ENCODE results near the gene MRFAP1.
"Not testable (repeated sequence)": the region's sequence is repeated elsewhere in the genome, so short reads cannot be mapped to it uniquely, and the experiment has no call there.

The MRFAP1 gene

DNA sequence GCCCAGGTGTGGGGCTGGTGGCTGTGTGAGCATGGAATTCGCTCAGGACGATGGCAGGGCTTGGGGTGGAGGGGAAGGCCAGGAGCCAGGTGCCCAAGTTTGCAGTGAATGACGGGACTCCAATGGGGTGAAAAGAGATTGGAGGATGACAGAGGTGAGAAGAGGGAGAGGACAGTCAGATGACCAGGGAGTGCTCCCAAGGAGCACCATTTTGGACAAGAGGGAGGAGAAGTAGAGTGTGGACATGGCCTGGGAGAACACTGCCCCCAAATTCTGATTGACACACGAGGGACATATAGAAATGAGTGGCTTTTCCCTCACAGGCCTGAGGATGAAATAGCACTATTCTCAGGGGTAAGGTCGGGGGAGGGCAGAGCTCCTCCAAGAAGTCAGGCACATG is 6.7 kb downstream of the MRFAP1 start:
- Histone ChIP-seq H3K9ac (no peak overlapping the region), H4K20me1 (peaks cover 13 to 21% (median 15%) of the 10 kb centered on the region in 11 experiments; a peak in 21 of 22 replicates), H3K27ac (no peak overlapping the region), H3K27me3 (no peaks in the 10 kb centered on the region), H3K4me1 (peaks cover 24 to 34% (median 28%) of the 10 kb centered on the region in 10 experiments), H3K4me2 (peak overlapping the region in 8 of 11 experiments; percentile 8 to 62 (median 50); a peak in 15 of 22 replicates), H3K9me3 (replicated peaks in 1 of 11) (peaks cover 0 to 24% (median 11%) of the 10 kb centered on the region in 11 experiments; a peak in 18 of 22 replicates), H3K36me3 (peaks cover 13 to 27% (median 20%) of the 10 kb centered on the region in 11 experiments), H3K4me3 (no peak overlapping the region)
- no peak for TF ChIP-seq Cebpa-rat (IDR thresholded peaks at IDR 0.05)

DNA sequence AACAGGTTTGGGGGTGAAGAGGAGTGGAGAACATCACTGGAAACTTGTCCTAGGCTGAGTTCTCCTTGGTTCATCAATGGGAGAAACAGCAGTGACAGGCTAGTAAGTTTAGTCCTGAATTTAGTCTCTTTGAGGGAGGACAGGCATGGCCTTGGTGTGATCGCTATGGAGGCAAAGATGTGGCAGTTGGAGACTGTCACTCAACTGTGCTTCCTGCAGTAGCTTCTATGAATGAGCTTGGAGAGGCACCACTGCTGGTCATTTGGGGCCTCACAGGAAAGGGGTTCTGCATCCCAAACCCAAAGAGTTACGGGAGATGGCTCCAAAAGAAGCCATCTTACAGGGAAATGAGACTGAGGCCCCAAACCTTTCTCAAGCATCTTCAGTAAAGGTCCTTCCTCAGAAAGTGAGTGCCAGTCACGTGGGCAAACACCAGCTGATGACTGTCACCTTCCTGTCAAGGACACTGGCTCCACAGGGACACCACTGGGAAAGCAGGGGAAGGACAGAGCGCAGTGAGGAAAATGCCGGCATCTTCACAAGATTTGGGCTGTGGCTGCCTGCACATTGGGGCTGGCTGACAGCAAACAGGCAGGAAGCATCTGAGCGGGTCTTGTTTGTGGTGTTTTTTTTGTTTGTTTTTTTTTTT is 7.2 kb downstream of the MRFAP1 start:
- H3K36me3 ChIP-seq, result peaks cover 8 to 21% (median 14%) of the 10 kb centered on the region in 11 experiments
- peaks cover 0 to 24% (median 11%) of the 10 kb centered on the region in 11 experiments; a peak in 18 of 22 replicates for H3K9me3 ChIP-seq (replicated peaks in 1 of 11)
- no peak overlapping the region for H3K9ac ChIP-seq
- peaks cover 19 to 28% (median 22%) of the 10 kb centered on the region in 10 experiments for H3K4me1 ChIP-seq
- H3K4me3 ChIP-seq, result no peak overlapping the region
- H3K4me2 ChIP-seq, result peak overlapping the region in 8 of 11 experiments; percentile 8 to 62 (median 50); a peak in 17 of 22 replicates
- peaks cover 8 to 16% (median 10%) of the 10 kb centered on the region in 11 experiments; a peak in 19 of 22 replicates for H4K20me1 ChIP-seq
- no peak overlapping the region for H3K27ac ChIP-seq
- TF ChIP-seq Cebpa-rat (IDR thresholded peaks at IDR 0.05), result no peak
- no peaks in the 10 kb centered on the region for H3K27me3 ChIP-seq

DNA sequence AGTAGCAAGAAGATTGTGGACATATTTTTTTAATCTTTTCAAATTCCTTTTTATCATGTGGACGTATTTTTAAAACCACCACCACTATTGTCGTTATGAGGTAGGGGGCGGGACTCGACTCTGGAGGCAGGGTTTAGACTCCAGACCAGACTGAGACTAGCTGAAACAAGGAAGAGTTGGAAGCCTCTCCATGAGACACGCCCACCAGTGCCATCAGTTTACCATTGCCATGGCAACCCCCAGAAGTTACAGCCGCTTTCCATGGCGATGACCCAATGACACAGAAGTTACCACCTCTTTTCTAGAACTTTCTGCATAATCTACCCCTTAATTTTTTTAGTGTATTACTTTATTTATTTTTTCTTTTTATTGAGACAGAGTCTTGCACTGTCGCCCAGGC is 8.7 kb downstream of the MRFAP1 start:
- Histone ChIP-seq H3K27ac (no peak overlapping the region), H3K9ac (no peak overlapping the region)

DNA sequence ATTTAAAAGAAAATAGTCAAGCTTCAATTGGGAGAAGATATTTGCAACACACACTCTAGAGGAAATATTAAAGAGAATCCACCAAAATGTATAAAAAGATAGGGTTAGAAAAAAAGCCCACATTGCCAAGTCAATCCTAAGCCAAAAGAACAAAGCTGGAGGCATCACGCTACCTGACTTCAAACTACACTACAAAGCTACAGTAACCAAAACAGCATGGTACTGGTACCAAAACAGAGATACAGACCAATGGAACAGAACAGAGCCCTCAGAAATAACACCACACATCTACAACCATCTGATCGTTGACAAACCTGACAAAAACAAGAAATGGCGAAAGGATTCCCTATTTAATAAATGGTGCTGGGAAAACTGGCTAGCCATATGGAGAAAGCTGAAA is 13.7 kb downstream of the MRFAP1 start:
- peaks cover 0 to 15% (median 0%) of the 10 kb centered on the region in 11 experiments; a peak in 4 of 22 replicates for H4K20me1 ChIP-seq
- H3K9me3 ChIP-seq (replicated peaks in 1 of 11), result peaks cover 0 to 22% (median 11%) of the 10 kb centered on the region in 11 experiments; a peak in 14 of 22 replicates
- H3K4me2 ChIP-seq, H3K4me1 ChIP-seq, H3K9ac ChIP-seq, H3K36me3 ChIP-seq, H3K4me3 ChIP-seq, H3K27ac ChIP-seq: not testable (repeated sequence)
- H3K27me3 ChIP-seq, result peaks cover 17 to 28% (median 26%) of the 10 kb centered on the region in 11 experiments

More for the DNA sequence above, 8.7 kb downstream of the MRFAP1 start:
- 0 out of 22 replicates have a peak, but pooled peaks cover 0 to under 1% (median 0%) of the 10 kb centered on the region in 11 experiments for H4K20me1 ChIP-seq
- no peak overlapping the region for H3K4me2 ChIP-seq
- H3K4me1 ChIP-seq, result peaks cover 6 to 16% (median 12%) of the 10 kb centered on the region in 10 experiments
- no peaks in the 10 kb centered on the region for H3K27me3 ChIP-seq
- H3K36me3 ChIP-seq, result peaks cover 0 to 8% (median 0%) of the 10 kb centered on the region in 11 experiments; a peak in 2 of 22 replicates
- peaks cover 0 to 24% (median 11%) of the 10 kb centered on the region in 11 experiments; a peak in 18 of 22 replicates for H3K9me3 ChIP-seq (replicated peaks in 1 of 11)
- H3K4me3 ChIP-seq, result no peak overlapping the region
- TF ChIP-seq Cebpa-rat (IDR thresholded peaks at IDR 0.05), result no peak

DNA sequence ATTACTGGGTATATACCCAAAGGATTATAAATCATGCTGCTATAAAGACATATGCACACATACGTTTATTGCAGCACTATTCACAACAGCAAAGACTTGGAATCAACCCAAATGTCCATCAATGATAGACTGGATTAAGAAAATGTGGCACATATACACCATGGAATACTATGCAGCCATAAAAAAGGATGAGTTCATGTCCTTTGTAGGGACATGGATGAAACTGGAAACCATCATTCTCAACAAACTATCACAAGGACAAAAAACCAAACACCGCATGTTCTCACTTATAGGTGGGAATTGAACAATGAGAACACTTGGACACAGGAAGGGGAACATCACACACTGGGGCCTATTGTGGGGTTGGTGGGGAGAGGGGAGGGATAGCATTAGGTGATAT is 14.8 kb downstream of the MRFAP1 start:
- not testable (repeated sequence) for H3K9ac ChIP-seq, H3K4me2 ChIP-seq, H3K36me3 ChIP-seq, H3K4me3 ChIP-seq, H3K27ac ChIP-seq
- H3K9me3 ChIP-seq (replicated peaks in 1 of 11), result peaks cover 0 to 14% (median 3%) of the 10 kb centered on the region in 11 experiments; a peak in 11 of 22 replicates
- H4K20me1 ChIP-seq, result peaks cover 0 to 15% (median 0%) of the 10 kb centered on the region in 11 experiments; a peak in 4 of 22 replicates
- H3K27me3 ChIP-seq, result peaks cover 28 to 39% (median 37%) of the 10 kb centered on the region in 11 experiments
- H3K4me1 ChIP-seq, result peaks cover 8 to 18% (median 11%) of the 10 kb centered on the region in 10 experiments; a peak in 17 of 20 replicates

DNA sequence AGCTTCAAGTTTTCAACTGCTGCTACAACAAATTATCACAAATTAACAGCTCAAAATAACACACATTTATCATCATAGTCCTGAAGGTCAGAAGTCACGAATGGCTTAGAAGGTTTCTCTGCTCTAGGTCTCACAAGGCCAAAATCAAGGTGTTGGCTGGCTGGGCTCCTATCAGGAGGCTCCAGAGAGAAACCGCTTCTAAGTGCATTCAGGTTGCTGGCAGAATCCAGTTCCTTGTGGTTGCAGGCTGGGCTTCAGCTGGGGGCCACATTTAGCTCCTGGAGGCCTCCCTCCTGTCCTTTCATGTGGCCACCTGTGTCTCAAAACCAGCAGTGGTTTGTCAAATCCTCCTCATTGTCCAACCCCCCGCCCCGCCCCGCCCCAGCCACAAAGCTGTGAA is 15.4 kb downstream of the MRFAP1 start:
- peaks cover 30 to 45% (median 44%) of the 10 kb centered on the region in 11 experiments for H3K27me3 ChIP-seq
- no peak for TF ChIP-seq Cebpa-rat (IDR thresholded peaks at IDR 0.05)

DNA sequence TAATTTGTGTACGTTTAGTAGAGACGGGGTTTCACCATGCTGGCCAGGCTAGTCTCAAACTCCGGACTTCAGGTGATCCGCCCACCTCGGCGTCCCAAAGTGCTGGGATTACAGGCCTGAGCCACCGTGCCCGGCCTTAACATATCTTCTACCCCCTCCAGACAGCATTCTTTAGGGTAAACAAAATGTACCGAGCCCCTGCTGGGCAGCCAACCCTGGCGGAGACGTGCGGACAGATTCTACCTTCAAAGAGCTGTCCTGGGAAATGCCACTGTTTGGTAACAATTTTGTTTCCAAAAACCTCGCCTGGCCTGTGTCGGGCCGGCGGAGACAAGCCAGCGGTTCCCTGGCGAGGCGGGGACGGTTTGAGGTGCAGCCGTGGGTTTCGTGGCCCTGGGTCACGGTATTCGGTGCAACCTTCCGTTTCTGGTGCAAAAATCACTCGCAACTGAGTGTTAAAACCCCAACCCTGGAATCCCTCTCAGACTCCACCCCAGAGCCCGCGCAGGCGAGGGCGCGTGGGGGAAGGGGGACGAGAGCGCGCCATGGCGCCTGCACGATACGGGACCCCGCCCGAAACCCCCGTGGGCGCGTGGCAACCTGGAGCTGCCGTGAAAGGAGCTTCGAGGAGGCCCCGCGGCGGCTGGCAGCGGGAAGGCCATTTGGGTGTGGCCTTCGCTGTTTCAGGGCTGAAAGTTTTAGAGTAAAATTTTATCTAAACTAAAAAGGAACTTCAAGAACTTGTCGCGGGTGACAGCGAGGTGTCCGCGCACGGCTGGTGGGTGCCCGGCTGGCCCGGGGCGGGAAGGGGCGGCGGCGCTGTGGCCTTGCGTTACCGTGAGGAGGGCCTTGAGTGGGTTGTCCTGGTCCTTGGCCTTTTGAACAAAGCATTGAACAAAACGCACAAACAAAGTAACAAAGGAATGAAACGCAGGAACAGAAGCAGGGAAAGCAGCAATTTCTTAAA is 17.0 kb downstream of the MRFAP1 start:
- H3K4me1 ChIP-seq, result peaks cover 22 to 30% (median 25%) of the 10 kb centered on the region in 10 experiments
- H3K27ac ChIP-seq, result no peak overlapping the region
- H4K20me1 ChIP-seq, result peaks cover 0 to 15% (median 0%) of the 10 kb centered on the region in 11 experiments; a peak in 4 of 22 replicates
- TF ChIP-seq Cebpa-rat (IDR thresholded peaks at IDR 0.05), result no peak
- H3K4me3 ChIP-seq, result no peak overlapping the region
- no peaks in the 10 kb centered on the region for H3K36me3 ChIP-seq
- H3K4me2 ChIP-seq, result no peak overlapping the region; a peak in 1 of 22 replicates
- peaks cover 0 to 9% (median 0%) of the 10 kb centered on the region in 11 experiments; a peak in 3 of 22 replicates for H3K9me3 ChIP-seq (replicated peaks in 1 of 11)
- peaks cover 38 to 49% (median 45%) of the 10 kb centered on the region in 11 experiments for H3K27me3 ChIP-seq
- no peak overlapping the region for H3K9ac ChIP-seq

More for the DNA sequence above, 15.4 kb downstream of the MRFAP1 start:
- Histone ChIP-seq H3K4me1 (peaks cover 10 to 21% (median 14%) of the 10 kb centered on the region in 10 experiments; a peak in 19 of 20 replicates), H3K9ac (no peak overlapping the region), H3K4me2 (no peak overlapping the region), H3K27ac (no peak overlapping the region), H4K20me1 (peaks cover 0 to 15% (median 0%) of the 10 kb centered on the region in 11 experiments; a peak in 4 of 22 replicates), H3K9me3 (replicated peaks in 1 of 11) (peaks cover 0 to 9% (median 0%) of the 10 kb centered on the region in 11 experiments; a peak in 3 of 22 replicates), H3K4me3 (no peak overlapping the region), H3K36me3 (no peaks in the 10 kb centered on the region)

DNA sequence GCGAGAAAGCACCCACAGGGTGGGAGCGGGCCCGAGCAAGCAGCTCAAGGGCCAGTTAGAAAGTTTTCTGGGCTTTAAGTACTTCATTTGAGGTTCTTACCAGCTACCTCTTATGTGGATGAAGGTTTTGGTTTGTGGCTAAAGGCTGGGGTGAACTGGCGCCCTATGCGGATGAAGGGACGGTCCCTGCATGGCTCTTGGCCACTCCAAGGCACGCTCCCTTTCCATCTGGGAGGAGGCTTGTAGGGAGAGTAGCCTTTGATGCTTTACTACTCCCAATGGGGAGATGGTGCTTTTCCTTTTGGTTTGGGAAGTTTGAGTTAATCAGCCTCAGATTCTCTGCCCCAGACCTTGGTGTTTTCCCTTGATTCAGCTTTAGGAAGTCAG is 17.7 kb downstream of the MRFAP1 start:
- Histone ChIP-seq H3K9me3 (replicated peaks in 1 of 11) (peaks cover 0 to 9% (median 0%) of the 10 kb centered on the region in 11 experiments; a peak in 3 of 22 replicates), H3K27me3 (peaks cover 38 to 49% (median 45%) of the 10 kb centered on the region in 11 experiments), H3K4me1 (peaks cover 22 to 37% (median 25%) of the 10 kb centered on the region in 10 experiments), H3K4me3 (0 out of 20 replicates have a peak overlapping the region, but pooled peaks of 1 of the 10 experiments have one; percentile 3), H3K27ac (no peak overlapping the region), H3K9ac (no peak overlapping the region), H3K36me3 (no peaks in the 10 kb centered on the region), H4K20me1 (peaks cover 0 to 15% (median 0%) of the 10 kb centered on the region in 11 experiments; a peak in 4 of 22 replicates), H3K4me2 (peak overlapping the region in 8 of 11 experiments; percentile 63 to 86 (median 70); a peak in 10 of 22 replicates)
- TF ChIP-seq Cebpa-rat (IDR thresholded peaks at IDR 0.05), result no peak
